GM12878 (cell line): ENCODE data around the gene MICB. TPM values are rescaled to one million over a fixed set of nuclear protein-coding genes. Genes with fewer than 3 reads are reported as not detected.

Experiments used
- ATAC-seq: fragments of 200-7000 bp; cut with Tn5 transposase; 3 replicates; pipeline ENCODE4 v1.9.1; 2020; ENCODE audit warnings: mild to moderate bottlenecking, moderate library complexity
- BruUV-seq: library from RNA; stranded (reverse); fragments of 400-500 nt; replicated peaks from 2 replicates; lab custom pipeline; 2021; lab: Mats Ljungman, UMichigan
- CTCF ChIA-PET: fragments of 300-600 bp; sonication (Branson Sonifier 250); formaldehyde crosslinking; extraction: SDS; loops from one replicate; lab custom pipeline; 2021; ENCODE audit warnings: inconsistent platforms; lab: Yijun Ruan, JAX
- POLR2A ChIA-PET: fragments of 350-600 bp; formaldehyde crosslinking; extraction: SDS; loops from one replicate; lab custom pipeline; 2021; ENCODE audit warnings: inconsistent platforms; lab: Charles Lee
- RAD21 ChIA-PET: fragments of 300-600 bp; sonication (Branson Sonifier 250); formaldehyde crosslinking; loops from one replicate; lab custom pipeline; 2023; ENCODE audit warnings: antibody characterized with exemption; ENCODE audit not compliant: unreplicated experiment; lab: Charles Lee
- SMC1A ChIA-PET: fragments of 300-600 bp; sonication (Branson Sonifier 250); formaldehyde crosslinking; loops from one replicate; lab custom pipeline; 2023; ENCODE audit not compliant: unreplicated experiment, uncharacterized antibody; lab: Charles Lee
- DNase-seq: peaks from one replicate; pipeline ENCODE4 v3.0.0-alpha.2; 2011; ENCODE audit warnings: low read depth, low spot score
- FAIRE-seq: peaks from 3 replicates; lab custom pipeline; 2011; peaks lifted over from hg19 to GRCh38; lab: Jason Lieb, UNC
- H2AFZ ChIP-seq: 2 replicates; pipeline ENCODE4 v1.6.0; 2011; ENCODE audit warnings: low read depth, low read length, control low read depth; ENCODE audit not compliant: control insufficient read depth
- H3K27ac ChIP-seq: 2 replicates; pipeline ENCODE4 v1.5.1; 2011; ENCODE audit warnings: control low read depth; ENCODE audit not compliant: control insufficient read depth, insufficient read depth
- H3K27me3 ChIP-seq, 2 experiments: replicated peaks in 1 of 2; 2 replicates each; pipeline versions ENCODE4 v1.6.0 to v1.6.1; 2011; ENCODE audit warnings: low read length in 1 of 2; ENCODE audit not compliant: control insufficient read depth in 2 of 2, insufficient read depth in 2 of 2
- H3K36me3 ChIP-seq, 2 experiments: 2 replicates each; pipeline ENCODE4 v1.5.1; 2011; ENCODE audit warnings: low read length in 1 of 2; ENCODE audit not compliant: control insufficient read depth in 2 of 2, insufficient read depth in 2 of 2
- H3K4me1 ChIP-seq: 2 replicates; pipeline ENCODE4 v1.6.1; 2011; ENCODE audit warnings: mild to moderate bottlenecking, low read length, moderate library complexity, mixed read lengths; ENCODE audit not compliant: control insufficient read depth, insufficient read depth
- H3K4me2 ChIP-seq: 2 replicates; pipeline ENCODE4 v1.6.0; 2011; ENCODE audit warnings: control low read depth; ENCODE audit not compliant: control insufficient read depth, insufficient read depth
- H3K4me3 ChIP-seq: fragments of 200-600 bp; sonication (generic); 2 replicates; pipeline ENCODE4 v1.5.1; 2016
- H3K79me2 ChIP-seq: 2 replicates; pipeline ENCODE4 v1.6.0; 2011; ENCODE audit warnings: low read length; ENCODE audit not compliant: control insufficient read depth, insufficient read depth
- H3K9ac ChIP-seq: 2 replicates; pipeline ENCODE4 v1.8.0; 2011; ENCODE audit warnings: low read length, control low read depth, mixed read lengths; ENCODE audit not compliant: control insufficient read depth, insufficient read depth
- H3K9me3 ChIP-seq: replicated peaks from 3 replicates; pipeline ENCODE4 v1.5.1; 2011; ENCODE audit warnings: mild to moderate bottlenecking, low read length; ENCODE audit not compliant: control insufficient read depth, insufficient read depth
- H4K20me1 ChIP-seq: 2 replicates; pipeline ENCODE4 v1.6.0; 2011; ENCODE audit not compliant: control insufficient read depth, insufficient read depth
- BHLHE40 ChIP-seq, 2 experiments: fragments of 450-650 bp in 1 of 2; IDR thresholded peaks; 2 replicates each; pipeline ENCODE4 v1.6.1; 2011 to 2017; ENCODE audit warnings: low read depth in 2 of 2, borderline replicate concordance in 1 of 2, improper control_type of control experiment in 1 of 2, low read length in 1 of 2, mild to moderate bottlenecking in 1 of 2
- CHD1 ChIP-seq: IDR thresholded peaks from 2 replicates; pipeline ENCODE4 v1.6.1; 2012; ENCODE audit warnings: low read depth, low read length, improper control_type of control experiment
- CHD4 ChIP-seq: fragments of 200-600 bp; sonication (generic); IDR thresholded peaks from 2 replicates; pipeline ENCODE4 v1.6.1; 2016; ENCODE audit warnings: mild to moderate bottlenecking
- IKZF1 ChIP-seq: fragments of 450-650 bp; conservative IDR thresholded peaks from 2 replicates; pipeline ENCODE4 v1.6.1; 2017; ENCODE audit warnings: antibody characterized with exemption, mild to moderate bottlenecking
- JUNB ChIP-seq: IDR thresholded peaks from 2 replicates; pipeline ENCODE4 v1.6.1; 2016; ENCODE audit warnings: antibody characterized with exemption, mild to moderate bottlenecking
- KAT2A ChIP-seq: conservative IDR thresholded peaks from 2 replicates; pipeline ENCODE4 v1.6.1; 2011; ENCODE audit warnings: low read depth, low read length; ENCODE audit not compliant: control insufficient read depth
- NBN ChIP-seq: fragments of 450-650 bp; IDR thresholded peaks from 2 replicates; pipeline ENCODE4 v1.6.1; 2016
- NFYA ChIP-seq: IDR thresholded peaks from 2 replicates; pipeline ENCODE4 v1.6.1; 2011; ENCODE audit warnings: low read depth, mild to moderate bottlenecking, low read length, improper control_type of control experiment, borderline replicate concordance
- PAX5 ChIP-seq: IDR thresholded peaks from 2 replicates; pipeline ENCODE4 v1.6.1; 2011; ENCODE audit warnings: low read depth, low read length, borderline replicate concordance
- RAD51 ChIP-seq: fragments of 450-650 bp; IDR thresholded peaks from 2 replicates; pipeline ENCODE4 v1.6.1; 2016; ENCODE audit warnings: moderate library complexity, mild to moderate bottlenecking, inconsistent platforms
- RCOR1 ChIP-seq: conservative IDR thresholded peaks from 2 replicates; pipeline ENCODE4 v1.6.1; 2012; ENCODE audit warnings: low read depth, low read length, improper control_type of control experiment
- RFX5 ChIP-seq: IDR thresholded peaks from 2 replicates; pipeline ENCODE4 v1.6.1; 2011; ENCODE audit warnings: low read depth, low read length, improper control_type of control experiment
- SMARCA5 ChIP-seq: fragments of 450-650 bp; IDR thresholded peaks from 2 replicates; pipeline ENCODE4 v1.6.1; 2017; ENCODE audit warnings: mild to moderate bottlenecking
- SPI1 ChIP-seq: IDR thresholded peaks from 2 replicates; pipeline ENCODE4 v1.6.1; 2011; ENCODE audit warnings: low read depth, mild to moderate bottlenecking, low read length, moderate library complexity, borderline replicate concordance; ENCODE audit not compliant: insufficient read depth
- ZNF274 ChIP-seq: IDR thresholded peaks from one replicate; pipeline ENCODE4 v1.8.0; 2011; ENCODE audit not compliant: insufficient read length, insufficient read depth
- WGBS: methylation state at CpG from one replicate; pipeline ENCODE4 v1.1.6; 2016; ENCODE audit warnings: low lambda C conversion rate; ENCODE audit not compliant: insufficient replicate concordance, insufficient coverage; ENCODE audit errors: missing lambda C conversion rate; 5-methylcytosine and 5-hydroxymethylcytosine counted together
- in situ Hi-C: fragments of 300-500 bp; cut with MboI; formaldehyde crosslinking; loops from 9 replicates; pipeline ENCODE4 v1.14.3; 2018; ENCODE audit warnings: mixed read lengths
- intact Hi-C: fragments of 100-400 bp; cut with micrococcal nuclease; formaldehyde crosslinking; loops from one replicate; pipeline ENCODE4 v1.14.2; 2022; ENCODE audit not compliant: unreplicated experiment
- polyA plus RNA-seq, 11 experiments: library from polyadenylated mRNA; depleted of rRNA in 4 of 11; unstranded in 6 of 11; stranded (reverse) in 5 of 11; fragments of >200 nt; fragmentation: Nextera tagmentation in 4 of 11; fragmentation: Illumina TruSeq in 1 of 11; extraction: Ambion mirVana in 4 of 11; extraction: Trizol in 1 of 11; gene quantifications; 1 replicate in 1 of 11; 2 replicates in 10 of 11; pipeline versions ENCODE4 v1.2.1 to v1.2.3, GENCODE V29; 2011 to 2016; ENCODE audit warnings: inconsistent platforms in 2 of 11, missing spikeins in 2 of 11, low read depth in 1 of 11
- total RNA-seq, 4 experiments: library from RNA; depleted of rRNA in 3 of 4; stranded (reverse); fragments of >200 nt in 3 of 4; fragmentation: Illumina TruSeq in 1 of 4; extraction: Trizol in 1 of 4; gene quantifications; 2 replicates each; pipeline versions ENCODE4 v1.2.1 to v1.2.3, GENCODE V29; 2013 to 2021
- TF ChIP-seq, protein P1 (sequence below): fragments of 450-650 bp; IDR thresholded peaks from 2 replicates; pipeline ENCODE4 v1.6.1; 2017; ENCODE audit warnings: mild to moderate bottlenecking
- TF ChIP-seq, protein P2 (sequence below): IDR thresholded peaks from 2 replicates; pipeline ENCODE4 v1.6.1; 2012; ENCODE audit warnings: low read depth, low read length, improper control_type of control experiment
- TF ChIP-seq, protein P3 (sequence below): fragments of 450-650 bp; IDR thresholded peaks from 2 replicates; pipeline ENCODE4 v1.6.1; 2016; ENCODE audit warnings: mild to moderate bottlenecking

The MICB gene
- total and polyA plus RNA-seq, 10 of the 15 experiments (the other 5 are each of a cell fraction or from before 2014, with no cell fraction given), result 9.0 to 37.1 (median 17.8) TPM

DNA sequence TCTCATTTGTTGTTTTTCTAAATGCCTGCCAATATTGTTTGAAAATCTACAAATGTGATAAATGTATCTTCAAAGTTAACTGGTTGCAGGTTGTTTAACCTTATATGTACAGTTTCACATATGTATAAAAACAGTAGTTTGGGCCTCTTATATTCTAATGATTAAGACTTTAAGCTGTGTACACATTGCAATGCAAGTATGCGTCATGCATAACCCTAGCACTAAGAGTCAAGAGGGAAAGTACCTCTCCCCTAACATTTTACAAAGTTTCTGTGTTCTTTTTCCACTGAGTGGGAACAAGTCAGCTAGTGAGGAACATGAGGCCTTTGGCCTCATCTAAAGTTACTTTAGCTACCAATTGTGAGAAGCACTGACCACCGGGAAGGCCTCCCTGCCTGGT, 25.7 kb upstream of the MICB start (continued):
- no peak for TF ChIP-seq NFYA
- TF ChIP-seq CHD1, result no peak
- TF ChIP-seq, protein P1, sequence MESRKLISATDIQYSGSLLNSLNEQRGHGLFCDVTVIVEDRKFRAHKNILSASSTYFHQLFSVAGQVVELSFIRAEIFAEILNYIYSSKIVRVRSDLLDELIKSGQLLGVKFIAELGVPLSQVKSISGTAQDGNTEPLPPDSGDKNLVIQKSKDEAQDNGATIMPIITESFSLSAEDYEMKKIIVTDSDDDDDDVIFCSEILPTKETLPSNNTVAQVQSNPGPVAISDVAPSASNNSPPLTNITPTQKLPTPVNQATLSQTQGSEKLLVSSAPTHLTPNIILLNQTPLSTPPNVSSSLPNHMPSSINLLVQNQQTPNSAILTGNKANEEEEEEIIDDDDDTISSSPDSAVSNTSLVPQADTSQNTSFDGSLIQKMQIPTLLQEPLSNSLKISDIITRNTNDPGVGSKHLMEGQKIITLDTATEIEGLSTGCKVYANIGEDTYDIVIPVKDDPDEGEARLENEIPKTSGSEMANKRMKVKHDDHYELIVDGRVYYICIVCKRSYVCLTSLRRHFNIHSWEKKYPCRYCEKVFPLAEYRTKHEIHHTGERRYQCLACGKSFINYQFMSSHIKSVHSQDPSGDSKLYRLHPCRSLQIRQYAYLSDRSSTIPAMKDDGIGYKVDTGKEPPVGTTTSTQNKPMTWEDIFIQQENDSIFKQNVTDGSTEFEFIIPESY, result no peak

DNA sequence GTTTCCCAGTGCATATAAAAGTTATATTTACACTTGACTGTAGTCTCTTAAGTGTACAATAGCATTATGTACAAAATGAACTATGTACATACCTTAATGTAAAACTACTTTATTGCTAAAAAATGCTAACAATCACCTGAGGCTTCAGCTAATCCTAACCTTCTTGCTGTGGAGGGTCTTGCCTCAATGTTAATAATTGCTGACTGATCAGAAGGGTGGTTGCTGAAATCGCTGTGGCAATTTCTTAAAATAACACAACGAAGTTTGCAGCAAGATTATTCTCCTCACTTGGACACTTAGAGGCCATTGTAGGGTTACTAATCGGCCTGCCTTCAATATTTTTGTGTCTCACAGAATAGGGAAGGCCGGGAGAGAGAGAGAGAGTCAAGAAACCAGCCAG, 24.7 kb upstream of the MICB start:
- Histone ChIP-seq H4K20me1 (no peaks in the 10 kb centered on the region), H3K4me2 (no peak overlapping the region), H3K79me2 (no peaks in the 10 kb centered on the region; the same call in 1 of the 2 replicates), H3K9me3 (no peaks in the 10 kb centered on the region), H3K27ac (no peak overlapping the region), H3K36me3 (peaks cover 0 to 3% of the 10 kb centered on the region in 2 experiments; a peak in 1 of 4 replicates), H3K27me3 (no peaks in the 10 kb centered on the region), H3K4me3 (no peak overlapping the region), H3K9ac (no peak overlapping the region), H3K4me1 (peaks cover 4% of the 10 kb centered on the region; the same call in 1 of the 2 replicates), H2AFZ (no peak overlapping the region)
- BruUV-seq, result no TSS peak
- in situ Hi-C loops, result no loop called here
- CTCF ChIA-PET, result interaction anchor here (1.0 to 1.3 kb wide), 3 partner anchors 11 to 152 kb away, joined by 3 to 6 read pairs (median 3); no protein-coding TSS in a partner anchor
- POLR2A ChIA-PET, result no interaction called here
- 91% methylated on average over 4 of the region's 4 CpGs for WGBS
- DNase-seq (no peak), FAIRE-seq (no peak), ATAC-seq (no peak)
- intact Hi-C loops, result no loop called here
- SMC1A ChIA-PET, result no interaction called here
- RAD21 ChIA-PET, result no interaction called here
- TF ChIP-seq IKZF1 (no peak), BHLHE40 (IDR thresholded peaks at IDR 0.05; ENCODE audit: borderline replicate concordance in 1 of 2, low read depth in 2 of 2, low read length in 1 of 2) (no peak), PAX5 (no peak), SPI1 (no peak), KAT2A (no peak), RAD51 (no peak), ZNF274 (no peak), CHD4 (no peak), NBN (no peak), SMARCA5 (no peak), RFX5 (no peak), JUNB (no peak), RCOR1 (no peak)
- TF ChIP-seq, protein P2, sequence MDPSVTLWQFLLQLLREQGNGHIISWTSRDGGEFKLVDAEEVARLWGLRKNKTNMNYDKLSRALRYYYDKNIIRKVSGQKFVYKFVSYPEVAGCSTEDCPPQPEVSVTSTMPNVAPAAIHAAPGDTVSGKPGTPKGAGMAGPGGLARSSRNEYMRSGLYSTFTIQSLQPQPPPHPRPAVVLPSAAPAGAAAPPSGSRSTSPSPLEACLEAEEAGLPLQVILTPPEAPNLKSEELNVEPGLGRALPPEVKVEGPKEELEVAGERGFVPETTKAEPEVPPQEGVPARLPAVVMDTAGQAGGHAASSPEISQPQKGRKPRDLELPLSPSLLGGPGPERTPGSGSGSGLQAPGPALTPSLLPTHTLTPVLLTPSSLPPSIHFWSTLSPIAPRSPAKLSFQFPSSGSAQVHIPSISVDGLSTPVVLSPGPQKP, result no peak
- TF ChIP-seq, protein P3, sequence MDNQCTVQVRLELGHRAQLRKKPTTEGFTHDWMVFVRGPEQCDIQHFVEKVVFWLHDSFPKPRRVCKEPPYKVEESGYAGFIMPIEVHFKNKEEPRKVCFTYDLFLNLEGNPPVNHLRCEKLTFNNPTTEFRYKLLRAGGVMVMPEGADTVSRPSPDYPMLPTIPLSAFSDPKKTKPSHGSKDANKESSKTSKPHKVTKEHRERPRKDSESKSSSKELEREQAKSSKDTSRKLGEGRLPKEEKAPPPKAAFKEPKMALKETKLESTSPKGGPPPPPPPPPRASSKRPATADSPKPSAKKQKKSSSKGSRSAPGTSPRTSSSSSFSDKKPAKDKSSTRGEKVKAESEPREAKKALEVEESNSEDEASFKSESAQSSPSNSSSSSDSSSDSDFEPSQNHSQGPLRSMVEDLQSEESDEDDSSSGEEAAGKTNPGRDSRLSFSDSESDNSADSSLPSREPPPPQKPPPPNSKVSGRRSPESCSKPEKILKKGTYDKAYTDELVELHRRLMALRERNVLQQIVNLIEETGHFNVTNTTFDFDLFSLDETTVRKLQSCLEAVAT, result no peak
